Activated CD4-positive, alpha-beta T cell treated with anti-CD3 and anti-CD28 coated beads for 1 hour (primary cell): ENCODE data around the gene PLA2G12A.
A peak's percentile ranks its signal among the peaks of the same experiment; 100 is the strongest.

ENCODE experiments used
- DNase-seq: peaks from one replicate; pipeline ENCODE4 v3.0.0-alpha.2; 2020

PLA2G12A gene

DNA sequence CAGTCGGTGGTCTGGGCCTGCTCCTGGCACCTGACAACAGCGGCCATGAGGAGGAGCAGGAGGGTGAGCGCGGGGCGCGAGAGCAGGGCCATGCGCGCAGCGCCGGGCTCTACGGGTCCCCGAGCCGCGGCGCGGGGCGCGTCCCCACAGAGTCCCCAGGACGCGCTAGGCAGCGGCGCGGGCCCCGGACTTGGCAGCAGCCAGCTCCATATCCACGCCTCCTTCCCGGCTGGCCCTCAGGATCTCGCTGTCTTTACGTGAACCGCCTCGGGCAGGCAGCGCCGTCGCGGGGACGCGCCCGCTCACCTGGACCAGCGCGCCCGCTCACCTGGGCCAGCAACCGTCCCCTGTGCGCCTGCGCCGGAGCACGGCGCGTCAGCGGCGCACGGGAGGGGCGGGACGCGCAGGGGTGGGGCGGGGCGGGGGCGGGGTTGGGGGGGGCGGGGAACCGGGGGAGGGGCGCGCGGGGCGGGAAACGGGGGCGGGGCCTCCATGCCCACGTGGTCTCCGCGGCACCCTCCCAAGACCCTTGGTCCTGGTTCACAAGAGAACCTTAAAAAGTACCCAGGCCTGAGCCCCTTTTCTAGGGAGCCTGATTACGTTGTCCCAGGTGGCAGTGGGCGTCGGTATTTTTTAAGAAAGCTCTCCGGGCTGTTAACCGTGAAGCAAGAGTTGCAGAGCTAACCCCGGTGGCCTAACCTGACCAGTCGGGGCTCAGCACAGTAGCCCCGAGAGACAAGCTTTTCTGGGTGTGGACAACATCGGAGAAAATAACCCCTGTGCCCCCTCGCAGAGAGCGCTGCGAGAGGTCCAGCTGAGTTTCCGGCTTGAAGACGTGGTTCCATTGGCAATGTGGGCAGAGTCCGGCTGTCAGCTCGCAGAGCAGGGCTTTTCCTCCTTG lies at the start of gene PLA2G12A:
TSS of gene PLA2G12A (minus strand) at position 353 of the 901 bp plus-strand sequence. CDS start at position 92, 261 bp downstream.
- DNase-seq = peak; percentile 70

- no peak for DNase-seq
These were observed 35.0 kb upstream of the PLA2G12A start for GRCh38 chr4:109764789-109765402.

- no peak for DNase-seq
These were observed 34.5 kb upstream of the PLA2G12A start for GRCh38 chr4:109764376-109764775.

GRCh38 chr4:109760682-109761081 lies 30.8 kb upstream of the PLA2G12A start:
- DNase-seq = no peak

- DNase-seq = no peak
These were observed 25.8 kb upstream of the PLA2G12A start for GRCh38 chr4:109755656-109756055.

DNA sequence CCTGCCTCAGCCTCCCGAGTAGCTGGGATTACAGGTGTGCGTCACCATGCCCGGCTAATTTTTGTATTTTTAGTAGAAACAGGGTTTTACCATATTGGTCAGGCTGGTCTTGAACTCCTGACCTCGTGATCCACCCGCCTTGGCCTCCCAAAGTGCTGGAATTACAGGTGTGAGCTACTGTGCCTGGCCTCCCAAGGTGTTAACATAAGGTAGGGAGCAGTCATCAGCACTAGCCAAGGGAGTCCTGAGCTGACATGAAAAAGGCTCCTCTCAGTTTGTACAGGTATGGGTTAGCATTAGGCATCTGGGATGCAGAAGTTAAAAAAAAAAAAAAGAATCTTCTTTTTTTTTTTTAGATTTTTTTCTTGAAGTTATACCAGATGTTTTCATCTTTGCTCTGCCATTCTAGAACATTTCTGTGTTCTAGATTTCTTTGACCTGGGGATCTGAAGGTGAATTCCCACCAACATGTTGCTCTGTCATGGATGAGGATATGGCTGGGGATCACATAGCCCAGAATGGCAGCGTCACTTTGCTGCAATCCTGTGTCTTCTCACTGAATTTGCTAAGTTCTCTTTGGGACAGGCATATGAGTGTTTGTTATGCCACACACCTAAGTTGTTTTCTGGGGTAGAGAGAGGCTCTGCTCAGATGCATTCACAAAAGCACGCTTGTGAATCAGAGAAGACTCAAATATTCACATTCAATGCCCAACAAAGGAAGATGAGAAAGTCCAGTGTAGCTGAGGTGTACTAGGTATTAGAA lies 24.4 kb upstream of the PLA2G12A start:
- no peak for DNase-seq

GRCh38 chr4:109752525-109752924 lies 22.7 kb upstream of the PLA2G12A start:
- DNase-seq = no peak

DNA sequence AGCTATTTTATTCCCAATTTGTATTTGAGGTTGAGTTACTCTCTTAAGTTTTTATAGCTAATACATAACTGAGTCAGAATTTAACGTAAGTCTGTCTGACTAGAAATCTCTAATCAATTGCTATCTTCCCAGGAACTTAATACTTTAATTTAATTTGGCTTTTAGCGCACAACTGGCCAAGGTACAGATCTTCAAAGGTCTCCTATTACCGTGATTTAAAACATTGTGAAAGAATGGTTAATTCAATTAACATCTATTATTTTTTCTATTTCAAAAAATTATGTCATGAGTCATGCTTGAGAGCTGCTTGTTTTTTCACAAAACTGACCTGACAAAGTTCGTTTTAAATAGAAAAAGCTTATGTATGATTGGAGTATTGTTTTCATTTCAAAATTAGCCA lies 22.0 kb upstream of the PLA2G12A start:
- no peak for DNase-seq

DNA sequence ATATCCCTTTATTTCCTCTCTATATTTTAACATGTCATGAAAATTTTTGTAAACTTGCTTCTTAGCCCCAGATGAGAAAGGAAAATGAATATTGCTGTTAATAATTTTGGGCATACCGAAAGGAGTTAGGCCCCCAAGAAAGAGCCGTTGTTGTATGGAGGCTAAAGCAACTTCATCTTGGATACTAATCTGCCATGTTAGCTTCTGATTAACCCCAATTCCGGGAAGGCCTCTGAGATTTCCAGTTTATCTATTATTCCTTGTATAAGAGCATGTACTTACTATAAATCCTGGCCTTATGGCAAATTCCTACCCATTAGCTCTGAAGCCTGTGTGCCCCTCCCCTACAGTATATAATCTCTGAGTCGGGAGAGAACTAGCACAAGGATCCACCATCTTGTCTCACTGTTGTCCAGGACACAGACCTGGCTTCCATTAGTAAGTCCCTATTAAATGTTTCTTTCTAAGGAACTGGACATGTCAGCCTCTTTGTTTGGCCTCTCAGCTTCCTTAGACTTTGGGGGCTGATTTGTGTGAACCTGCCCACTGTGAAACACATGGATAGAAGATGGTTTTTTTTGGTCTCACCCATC lies 20.9 kb upstream of the PLA2G12A start:
- no peak for DNase-seq

DNA sequence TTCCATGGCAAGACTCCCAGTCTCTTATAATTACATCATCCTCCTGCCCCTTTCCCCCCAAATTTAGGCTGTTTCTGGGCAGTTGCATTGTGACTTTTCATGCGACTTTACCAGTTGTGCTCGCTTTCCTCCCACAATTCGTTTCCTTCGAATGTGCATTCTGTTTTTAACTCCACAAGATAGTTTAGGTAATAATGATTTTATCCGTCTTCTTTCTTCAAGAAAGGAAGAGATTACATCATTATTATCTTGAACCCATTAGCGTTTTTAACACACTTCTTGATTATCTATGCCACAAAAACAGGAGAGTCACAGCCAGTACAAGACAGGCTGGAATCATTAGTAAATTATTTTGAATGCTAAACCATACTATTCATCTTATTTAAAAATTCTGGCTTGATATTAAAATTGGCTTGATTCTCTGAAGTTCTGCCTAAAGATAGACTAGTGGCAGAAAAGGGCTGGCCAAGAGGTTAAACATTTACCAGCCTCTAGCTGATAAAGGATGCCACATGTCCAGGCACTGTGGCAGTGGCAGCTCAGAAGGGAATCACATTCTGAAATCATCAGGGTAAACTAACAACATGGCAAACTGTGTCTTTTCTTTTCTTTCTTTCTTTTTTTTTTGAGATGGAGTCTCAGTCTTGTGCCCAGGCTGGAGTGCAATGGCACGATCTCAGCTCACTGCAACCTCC lies 19.7 kb upstream of the PLA2G12A start:
- no peak for DNase-seq

GRCh38 chr4:109748114-109748513 lies 18.2 kb upstream of the PLA2G12A start:
- no peak for DNase-seq

DNA sequence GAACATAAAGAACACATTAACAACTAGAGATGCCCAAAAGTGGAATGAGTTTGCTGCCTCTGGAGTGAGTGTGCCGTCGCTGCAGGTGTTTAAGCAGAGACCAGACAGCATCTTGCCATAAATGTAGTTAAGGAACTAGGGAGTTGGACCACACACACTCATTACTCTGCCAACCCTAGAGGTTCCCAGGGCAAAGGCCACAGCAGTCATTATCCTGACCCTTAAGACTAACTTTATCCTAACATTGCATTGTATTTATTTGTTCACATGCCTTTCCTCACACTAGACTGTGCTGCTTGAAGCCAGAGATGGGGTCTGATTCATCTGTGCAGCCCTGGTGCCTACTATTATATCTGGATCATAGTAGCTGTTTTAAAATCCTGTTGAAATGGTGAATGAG lies 16.9 kb upstream of the PLA2G12A start:
- DNase-seq = no peak

GRCh38 chr4:109745830-109746229 lies 16.0 kb upstream of the PLA2G12A start:
- DNase-seq = no peak

- no peak for DNase-seq
These were observed 9.7 kb upstream of the PLA2G12A start for GRCh38 chr4:109739547-109739946.

GRCh38 chr4:109738104-109738872 lies 8.4 kb upstream of the PLA2G12A start:
- no peak for DNase-seq

- no peak for DNase-seq
These were observed 5.9 kb upstream of the PLA2G12A start for GRCh38 chr4:109735566-109736365.

GRCh38 chr4:109733728-109734127 lies 3.9 kb upstream of the PLA2G12A start:
- DNase-seq = no peak

- no peak for DNase-seq
These were observed 1.0 kb upstream of the PLA2G12A start for GRCh38 chr4:109730619-109731545.

DNA sequence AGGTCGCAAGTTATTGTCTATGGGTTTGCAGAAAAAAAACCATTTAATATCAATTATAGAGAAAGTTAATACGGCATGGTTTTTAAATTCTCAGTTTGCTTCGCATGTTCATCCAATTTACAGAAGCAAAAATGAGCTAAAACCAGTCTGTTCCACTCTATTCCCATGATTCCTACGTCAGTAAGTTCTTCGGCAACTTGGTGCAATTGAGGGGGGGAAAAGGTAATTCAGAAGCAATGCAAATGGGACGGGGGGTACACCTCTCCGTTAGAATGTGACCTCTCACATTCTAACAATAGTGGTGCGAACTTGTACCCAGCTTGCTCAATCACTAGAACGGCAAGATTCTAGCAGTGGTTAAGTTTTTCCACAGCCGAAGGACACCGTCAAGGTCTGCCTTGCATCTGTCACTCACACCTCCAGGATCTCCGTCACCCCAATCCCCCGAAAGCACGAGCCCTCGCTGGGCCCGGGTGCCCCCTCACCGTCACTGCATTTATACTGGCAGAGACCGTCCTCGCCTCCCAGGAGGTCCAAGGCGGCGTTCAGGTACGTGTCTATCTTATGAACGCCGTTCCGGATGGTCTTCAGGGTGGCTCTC lies 653 bp downstream of the PLA2G12A start:
- DNase-seq = no peak
